Naive B cell (primary cell): ENCODE measurements around the gene ATG4A. TPM values are rescaled to one million over a fixed set of nuclear protein-coding genes. Genes with fewer than 3 reads are reported as not detected.

ENCODE experiments used
- polyA plus RNA-seq, 6 donors: library from polyadenylated mRNA; unstranded; fragments of 300-500 nt; fragmentation: Illumina TruSeq; gene quantifications; one replicate each; pipeline ENCODE4 v1.2.3, GENCODE V29; 2021; ENCODE audit warnings: low read depth in 6 of 6

ATG4A gene
- polyA plus RNA-seq, 6 donors from 2014 or later = 11.8 to 31.1 (median 18.4) TPM

Other genes starting within 250 kb of the ATG4A start
- not detected for gene TEX13B, start 109.4 kb upstream of the ATG4A start, polyA plus RNA-seq
- gene VSIG1, start 46.7 kb upstream of the ATG4A start, polyA plus RNA-seq = under 1 TPM in 5 of 6 donors, not detected in 1; 0.09 to 0.80 (median 0.38) TPM
- 100 to 1,000 TPM in 1 of 6 donors, 10 to 100 TPM in 5; 53.3 to 111 (median 73.8) TPM for gene PSMD10, start 236 bp upstream of the ATG4A start, polyA plus RNA-seq